ENCODE measurements around the gene PSTPIP1.

DNA sequence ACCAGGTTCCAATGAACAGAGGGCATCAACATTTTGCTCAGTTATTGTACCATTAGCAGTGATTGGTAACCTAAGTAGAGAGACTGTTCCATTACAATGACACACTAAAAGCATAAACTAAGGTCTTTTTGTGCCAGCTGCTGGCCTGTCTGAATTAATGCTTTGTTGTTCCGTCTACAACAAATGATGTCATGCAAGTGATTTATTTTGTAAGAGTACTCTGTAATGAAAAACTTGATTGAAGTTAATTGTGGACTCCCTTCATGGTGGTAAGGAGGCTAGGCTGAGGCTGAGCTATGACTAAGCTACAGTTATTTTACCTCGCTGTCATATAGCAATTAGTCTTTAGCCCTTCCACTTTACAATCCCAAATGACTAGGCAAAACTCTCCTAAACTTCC lies 40.2 kb upstream of the PSTPIP1 start:
- TF ChIP-seq, protein P1, sequence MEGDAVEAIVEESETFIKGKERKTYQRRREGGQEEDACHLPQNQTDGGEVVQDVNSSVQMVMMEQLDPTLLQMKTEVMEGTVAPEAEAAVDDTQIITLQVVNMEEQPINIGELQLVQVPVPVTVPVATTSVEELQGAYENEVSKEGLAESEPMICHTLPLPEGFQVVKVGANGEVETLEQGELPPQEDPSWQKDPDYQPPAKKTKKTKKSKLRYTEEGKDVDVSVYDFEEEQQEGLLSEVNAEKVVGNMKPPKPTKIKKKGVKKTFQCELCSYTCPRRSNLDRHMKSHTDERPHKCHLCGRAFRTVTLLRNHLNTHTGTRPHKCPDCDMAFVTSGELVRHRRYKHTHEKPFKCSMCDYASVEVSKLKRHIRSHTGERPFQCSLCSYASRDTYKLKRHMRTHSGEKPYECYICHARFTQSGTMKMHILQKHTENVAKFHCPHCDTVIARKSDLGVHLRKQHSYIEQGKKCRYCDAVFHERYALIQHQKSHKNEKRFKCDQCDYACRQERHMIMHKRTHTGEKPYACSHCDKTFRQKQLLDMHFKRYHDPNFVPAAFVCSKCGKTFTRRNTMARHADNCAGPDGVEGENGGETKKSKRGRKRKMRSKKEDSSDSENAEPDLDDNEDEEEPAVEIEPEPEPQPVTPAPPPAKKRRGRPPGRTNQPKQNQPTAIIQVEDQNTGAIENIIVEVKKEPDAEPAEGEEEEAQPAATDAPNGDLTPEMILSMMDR (IDR thresholded peaks at IDR 0.05; ENCODE audit: low read depth, low read length) = no peak
- no peak for TF ChIP-seq EZH2phosphoT487 (IDR thresholded peaks at IDR 0.05; ENCODE audit: low read depth)
